Measurements from ENCODE around the gene GFER. TPM values are rescaled to one million over a fixed set of nuclear protein-coding genes. Genes with fewer than 3 reads are reported as not detected.

GFER gene
- polyA plus RNA-seq, 1 donor (not counting 4 experiments of a cell fraction or from before 2014, with no cell fraction given): 12.0 TPM

GRCh38 chr16:2028620-2029220 is 44.7 kb downstream of the GFER start:
- no peak overlapping the region for H3K27ac ChIP-seq (ENCODE audit: control insufficient read depth, insufficient read depth, low read length)
- no peak overlapping the region for H3K4me2 ChIP-seq (ENCODE audit: control insufficient read depth, extremely low read depth, insufficient read depth, low read depth, low read length)
- H3K4me1 ChIP-seq (ENCODE audit: control insufficient read depth, extremely low read depth, insufficient read depth, low read length): peaks cover 12% of the 10 kb centered on the region
- H3K4me3 ChIP-seq (ENCODE audit: control insufficient read depth in 2 of 3, extremely low read depth in 1 of 3, insufficient read depth in 2 of 3, low read depth in 1 of 3, low read length in 3 of 3): no peak overlapping the region
- H2AFZ ChIP-seq (ENCODE audit: control insufficient read depth, low read length): no peak overlapping the region
- DNase-seq (ENCODE audit: low read depth, low spot score) (no peak), FAIRE-seq (no peak)
- TF ChIP-seq EZH2 (IDR thresholded peaks at IDR 0.05; ENCODE audit: low read length): no peak
- TF ChIP-seq CTCF (optimal IDR thresholded peaks at IDR 0.05 in 1 of 3, IDR thresholded peaks at IDR 0.05 in 1 of 3, conservative IDR thresholded peaks at IDR 0.05 in 1 of 3; ENCODE audit: extremely low read depth in 1 of 3, insufficient read depth in 2 of 3, low read length in 3 of 3): no peak
- H3K9me3 ChIP-seq (ENCODE audit: control insufficient read depth, low read depth, low read length): no peaks in the 10 kb centered on the region
- no peaks in the 10 kb centered on the region for H3K9me1 ChIP-seq (ENCODE audit: control insufficient read depth, extremely low read depth, insufficient read depth, low read length)
- no peaks in the 10 kb centered on the region for H4K20me1 ChIP-seq (ENCODE audit: control insufficient read depth, extremely low read depth, insufficient read depth, low read length)
- H3K27me3 ChIP-seq (ENCODE audit: control insufficient read depth, extremely low read depth, insufficient read depth, low read length): no peaks in the 10 kb centered on the region
- H3K9ac ChIP-seq (ENCODE audit: control insufficient read depth, extremely low read depth, insufficient read depth, low read length): no peak overlapping the region
- H3K79me2 ChIP-seq (ENCODE audit: control insufficient read depth, insufficient read depth, low read length): no peaks in the 10 kb centered on the region
- dilution Hi-C loops (cut with MboI; ENCODE audit: extremely low pct_ligation_motif_present, low sequenced_read_pairs): no loop called here
- no peaks in the 10 kb centered on the region for H3K36me3 ChIP-seq (ENCODE audit: control insufficient read depth in 2 of 2, extremely low read depth in 1 of 2, insufficient read depth in 2 of 2, low read length in 2 of 2)

DNA sequence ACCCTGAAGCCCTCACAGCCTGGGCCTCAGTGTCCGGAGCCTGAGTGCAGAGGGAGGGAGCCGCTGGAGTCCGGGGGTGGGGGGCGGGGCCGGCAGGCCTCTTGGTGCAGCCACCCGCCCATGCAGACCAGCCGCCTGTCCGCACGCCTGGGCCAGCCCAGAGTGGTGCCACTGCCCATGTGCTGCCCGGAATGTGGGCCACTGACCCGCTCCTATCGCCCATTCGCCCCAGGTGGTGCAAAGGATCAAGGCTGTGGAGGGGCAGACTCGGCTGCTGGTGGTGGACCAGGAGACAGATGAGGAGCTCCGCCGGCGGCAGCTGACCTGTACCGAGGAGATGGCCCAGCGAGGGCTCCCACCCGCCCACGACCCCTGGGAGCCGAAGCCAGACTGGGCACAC is 45.4 kb downstream of the GFER start:
- dilution Hi-C loops (cut with MboI; ENCODE audit: extremely low pct_ligation_motif_present, low sequenced_read_pairs): no loop called here
- no peaks in the 10 kb centered on the region for H3K9me1 ChIP-seq (ENCODE audit: control insufficient read depth, extremely low read depth, insufficient read depth, low read length)
- no peaks in the 10 kb centered on the region for H3K27me3 ChIP-seq (ENCODE audit: control insufficient read depth, extremely low read depth, insufficient read depth, low read length)
- no peak overlapping the region for H3K27ac ChIP-seq (ENCODE audit: control insufficient read depth, insufficient read depth, low read length)
- no peaks in the 10 kb centered on the region for H3K9me3 ChIP-seq (ENCODE audit: control insufficient read depth, low read depth, low read length)
- no peak overlapping the region for H2AFZ ChIP-seq (ENCODE audit: control insufficient read depth, low read length)
- TF ChIP-seq CTCF (optimal IDR thresholded peaks at IDR 0.05 in 1 of 3, IDR thresholded peaks at IDR 0.05 in 1 of 3, conservative IDR thresholded peaks at IDR 0.05 in 1 of 3; ENCODE audit: extremely low read depth in 1 of 3, insufficient read depth in 2 of 3, low read length in 3 of 3) (no peak), EZH2 (IDR thresholded peaks at IDR 0.05; ENCODE audit: low read length) (no peak)
- H3K4me3 ChIP-seq (ENCODE audit: control insufficient read depth in 2 of 3, extremely low read depth in 1 of 3, insufficient read depth in 2 of 3, low read depth in 1 of 3, low read length in 3 of 3): no peak overlapping the region
- peaks cover 15% of the 10 kb centered on the region for H3K4me1 ChIP-seq (ENCODE audit: control insufficient read depth, extremely low read depth, insufficient read depth, low read length)
- H4K20me1 ChIP-seq (ENCODE audit: control insufficient read depth, extremely low read depth, insufficient read depth, low read length): no peaks in the 10 kb centered on the region
- no peaks in the 10 kb centered on the region for H3K36me3 ChIP-seq (ENCODE audit: control insufficient read depth in 2 of 2, extremely low read depth in 1 of 2, insufficient read depth in 2 of 2, low read length in 2 of 2)
- no peaks in the 10 kb centered on the region for H3K79me2 ChIP-seq (ENCODE audit: control insufficient read depth, insufficient read depth, low read length)
- no peak for DNase-seq (ENCODE audit: low read depth, low spot score)
- H3K4me2 ChIP-seq (ENCODE audit: control insufficient read depth, extremely low read depth, insufficient read depth, low read depth, low read length): no peak overlapping the region
- H3K9ac ChIP-seq (ENCODE audit: control insufficient read depth, extremely low read depth, insufficient read depth, low read length): no peak overlapping the region
- FAIRE-seq: no peak

Data from keratinocyte (primary cell).